Measurements from ENCODE around the gene SHISA9.

The SHISA9 gene

GRCh38 chr16:13134836-13135235 lies 233.4 kb downstream of the SHISA9 start:
- H3K4me3 ChIP-seq (replicated peaks; ENCODE audit: insufficient read depth, low read length), result no peak overlapping the region
- H3K27me3 ChIP-seq (ENCODE audit: insufficient read depth, poor library complexity, severe bottlenecking), result no peaks in the 10 kb centered on the region
- TF ChIP-seq POLR2AphosphoS5 (IDR thresholded peaks at IDR 0.05; ENCODE audit: low read depth) (no peak), SPI1 (IDR thresholded peaks at IDR 0.05; ENCODE audit: borderline replicate concordance, low read depth) (no peak), REST (IDR thresholded peaks at IDR 0.05; ENCODE audit: insufficient replicate concordance, low read depth) (no peak), GABPA (IDR thresholded peaks at IDR 0.05; ENCODE audit: low read depth) (no peak)
- TF ChIP-seq, protein P1, sequence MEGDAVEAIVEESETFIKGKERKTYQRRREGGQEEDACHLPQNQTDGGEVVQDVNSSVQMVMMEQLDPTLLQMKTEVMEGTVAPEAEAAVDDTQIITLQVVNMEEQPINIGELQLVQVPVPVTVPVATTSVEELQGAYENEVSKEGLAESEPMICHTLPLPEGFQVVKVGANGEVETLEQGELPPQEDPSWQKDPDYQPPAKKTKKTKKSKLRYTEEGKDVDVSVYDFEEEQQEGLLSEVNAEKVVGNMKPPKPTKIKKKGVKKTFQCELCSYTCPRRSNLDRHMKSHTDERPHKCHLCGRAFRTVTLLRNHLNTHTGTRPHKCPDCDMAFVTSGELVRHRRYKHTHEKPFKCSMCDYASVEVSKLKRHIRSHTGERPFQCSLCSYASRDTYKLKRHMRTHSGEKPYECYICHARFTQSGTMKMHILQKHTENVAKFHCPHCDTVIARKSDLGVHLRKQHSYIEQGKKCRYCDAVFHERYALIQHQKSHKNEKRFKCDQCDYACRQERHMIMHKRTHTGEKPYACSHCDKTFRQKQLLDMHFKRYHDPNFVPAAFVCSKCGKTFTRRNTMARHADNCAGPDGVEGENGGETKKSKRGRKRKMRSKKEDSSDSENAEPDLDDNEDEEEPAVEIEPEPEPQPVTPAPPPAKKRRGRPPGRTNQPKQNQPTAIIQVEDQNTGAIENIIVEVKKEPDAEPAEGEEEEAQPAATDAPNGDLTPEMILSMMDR (IDR thresholded peaks at IDR 0.05; ENCODE audit: insufficient read depth, low read length), result no peak
- no peak for DNase-seq (ENCODE audit: low read depth in 1 of 2, low spot score in 1 of 2)
- H3K27ac ChIP-seq (replicated peaks), result no peak overlapping the region

DNA sequence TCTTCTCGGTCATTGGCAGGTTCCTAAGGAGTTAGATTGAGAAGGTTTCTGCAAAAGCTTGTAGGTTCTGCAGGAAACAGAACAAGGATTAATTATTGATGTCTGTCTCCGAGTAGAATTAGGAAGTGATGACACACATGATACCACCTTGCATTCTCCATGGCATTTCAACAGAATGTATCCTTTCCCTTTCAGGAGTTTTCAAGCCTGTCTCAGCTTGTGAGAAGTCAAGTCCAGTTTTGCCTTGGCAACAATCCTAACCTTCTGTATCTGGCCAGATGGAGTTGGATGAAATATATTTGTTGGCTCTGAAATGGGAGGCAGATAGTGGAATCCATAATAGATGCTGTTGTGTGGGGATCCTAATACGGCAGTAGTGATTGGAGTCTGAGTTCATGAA lies 235.5 kb downstream of the SHISA9 start:
- no peaks in the 10 kb centered on the region for H3K27me3 ChIP-seq (ENCODE audit: insufficient read depth, poor library complexity, severe bottlenecking)
- H3K4me3 ChIP-seq (replicated peaks; ENCODE audit: insufficient read depth, low read length), result no peak overlapping the region
- TF ChIP-seq POLR2AphosphoS5 (IDR thresholded peaks at IDR 0.05; ENCODE audit: low read depth), result no peak
- TF ChIP-seq REST (IDR thresholded peaks at IDR 0.05; ENCODE audit: insufficient replicate concordance, low read depth), result no peak
- TF ChIP-seq GABPA (IDR thresholded peaks at IDR 0.05; ENCODE audit: low read depth), result no peak
- no peak for TF ChIP-seq SPI1 (IDR thresholded peaks at IDR 0.05; ENCODE audit: borderline replicate concordance, low read depth)
- TF ChIP-seq, protein P1 (IDR thresholded peaks at IDR 0.05; ENCODE audit: insufficient read depth, low read length), result no peak
- no peak overlapping the region for H3K27ac ChIP-seq (replicated peaks)
- no peak for DNase-seq (ENCODE audit: low read depth in 1 of 2, low spot score in 1 of 2)

GRCh38 chr16:13138528-13138927 lies 237.1 kb downstream of the SHISA9 start:
- DNase-seq (ENCODE audit: low read depth in 1 of 2, low spot score in 1 of 2), result no peak
- H3K4me3 ChIP-seq (replicated peaks; ENCODE audit: insufficient read depth, low read length), result no peak overlapping the region
- TF ChIP-seq GABPA (IDR thresholded peaks at IDR 0.05; ENCODE audit: low read depth) (no peak), SPI1 (IDR thresholded peaks at IDR 0.05; ENCODE audit: borderline replicate concordance, low read depth) (no peak), POLR2AphosphoS5 (IDR thresholded peaks at IDR 0.05; ENCODE audit: low read depth) (no peak), REST (IDR thresholded peaks at IDR 0.05; ENCODE audit: insufficient replicate concordance, low read depth) (no peak)
- TF ChIP-seq, protein P1 (IDR thresholded peaks at IDR 0.05; ENCODE audit: insufficient read depth, low read length), result no peak
- no peaks in the 10 kb centered on the region for H3K27me3 ChIP-seq (ENCODE audit: insufficient read depth, poor library complexity, severe bottlenecking)
- H3K27ac ChIP-seq (replicated peaks), result no peak overlapping the region

Data from HL-60 (cell line).